ENCODE data around the gene CERS6. TPM values are rescaled to one million over a fixed set of nuclear protein-coding genes. Genes with fewer than 3 reads are reported as not detected.
"Not testable (repeated sequence)": the region's sequence is repeated elsewhere in the genome, so short reads cannot be mapped to it uniquely, and the experiment has no call there.

Gene CERS6
- polyA plus RNA-seq: 10 to 100 TPM in 2 of 4 donors, 1 to 10 TPM in 2; 6.8 to 55.4 (median 21.9) TPM
- long read RNA-seq, donor 1: 0 reads
- long read RNA-seq, donor 2, full-length matches to known transcripts: 5 of 11 reads
- long read RNA-seq, donor 2, partial matches to known transcripts: 6 of 11 reads
- long read RNA-seq, donor 2, other reads (novel, unspliced or antisense): 0 of 11 reads
- long read RNA-seq, donor 3, full-length matches to known transcripts: 10 of 23 reads
- long read RNA-seq, donor 3, partial matches to known transcripts: 13 of 23 reads
- long read RNA-seq, donor 3, other reads (novel, unspliced or antisense): 0 of 23 reads
- long read RNA-seq, donor 4: 0 reads
- long read RNA-seq, donor 5, full-length matches to known transcripts: 3 of 3 reads
- long read RNA-seq, donor 5, partial matches to known transcripts: 0 of 3 reads
- long read RNA-seq, donor 5, other reads (novel, unspliced or antisense): 0 of 3 reads
- long read RNA-seq, donor 6, full-length matches to known transcripts: 13 of 19 reads
- long read RNA-seq, donor 6, partial matches to known transcripts: 6 of 19 reads
- long read RNA-seq, donor 6, other reads (novel, unspliced or antisense): 0 of 19 reads
- long read RNA-seq, donor 7: 0 reads
- long read RNA-seq, donor 8: 0 reads
- long read RNA-seq, donor 9, full-length matches to known transcripts: 1 of 1 reads
- long read RNA-seq, donor 9, partial matches to known transcripts: 0 of 1 reads
- long read RNA-seq, donor 9, other reads (novel, unspliced or antisense): 0 of 1 reads
- long read RNA-seq, donor 10, full-length matches to known transcripts: 20 of 20 reads
- long read RNA-seq, donor 10, partial matches to known transcripts: 0 of 20 reads
- long read RNA-seq, donor 10, other reads (novel, unspliced or antisense): 0 of 20 reads

GRCh38 chr2:168455645-168456520 is at the start of gene CERS6:
Gene CERS6, plus strand, starts transcription at chr2:168456272. Its CDS starts 177 bp downstream, at chr2:168456449.
- Histone ChIP-seq H3K27me3 (ENCODE audit: control insufficient read depth in 3 of 3, insufficient read depth in 3 of 3, low read length in 3 of 3) (no peaks in the 10 kb centered on the region), H3K4me1 (ENCODE audit: control insufficient read depth in 3 of 3, insufficient read depth in 2 of 3, low read depth in 1 of 3, low read length in 2 of 3) (peaks cover 2 to 11% (median 2%) of the 10 kb centered on the region in 3 donors), H3K36me3 (ENCODE audit: control insufficient read depth in 3 of 3, insufficient read depth in 2 of 3, low read depth in 1 of 3, low read length in 3 of 3) (no peaks in the 10 kb centered on the region), H3K4me3 (ENCODE audit: low read depth in 1 of 3, low read length in 3 of 3) (peak within 1 kb of the TSS; percentile 81 to 98 (median 89)), H3K27ac (ENCODE audit: low read depth in 1 of 3, low read length in 2 of 3) (peak within 1 kb of the TSS; percentile 85 to 87 (median 86)), H3K9me3 (ENCODE audit: control insufficient read depth in 2 of 2, insufficient read depth in 1 of 2, low read depth in 1 of 2, low read length in 1 of 2) (peaks cover 0 to 17% of the 10 kb centered on the region in 2 donors)
- DNase-seq: peak; percentile 95 to 97
- 0 to 1% (median 1%) methylated on average over 65 to 72 of the region's 72 CpGs for WGBS, 3 donors
- no peak for FAIRE-seq

- H3K4me1 ChIP-seq (ENCODE audit: control insufficient read depth in 3 of 3, insufficient read depth in 2 of 3, low read depth in 1 of 3, low read length in 2 of 3); H3K4me3 ChIP-seq (ENCODE audit: low read depth in 1 of 3, low read length in 3 of 3); H3K27me3 ChIP-seq (ENCODE audit: control insufficient read depth in 3 of 3, insufficient read depth in 3 of 3, low read length in 3 of 3); H3K27ac ChIP-seq (ENCODE audit: low read depth in 1 of 3, low read length in 2 of 3); H3K36me3 ChIP-seq (ENCODE audit: control insufficient read depth in 3 of 3, insufficient read depth in 2 of 3, low read depth in 1 of 3, low read length in 3 of 3); DNase-seq; FAIRE-seq: not testable (repeated sequence)
- 77 to 85% (median 84%) methylated on average over 5 of the region's 5 CpGs for WGBS, 3 donors
- peaks cover 0 to 21% of the 10 kb centered on the region in 2 donors for H3K9me3 ChIP-seq (ENCODE audit: control insufficient read depth in 2 of 2, insufficient read depth in 1 of 2, low read depth in 1 of 2, low read length in 1 of 2)
These were observed 43.8 kb upstream of the CERS6 start for GRCh38 chr2:168412301-168412700.

GRCh38 chr2:168413101-168413500 is 43.0 kb upstream of the CERS6 start:
- not testable (repeated sequence) for DNase-seq; H3K27ac ChIP-seq (ENCODE audit: low read depth in 1 of 3, low read length in 2 of 3); H3K36me3 ChIP-seq (ENCODE audit: control insufficient read depth in 3 of 3, insufficient read depth in 2 of 3, low read depth in 1 of 3, low read length in 3 of 3); H3K4me3 ChIP-seq (ENCODE audit: low read depth in 1 of 3, low read length in 3 of 3); H3K27me3 ChIP-seq (ENCODE audit: control insufficient read depth in 3 of 3, insufficient read depth in 3 of 3, low read length in 3 of 3); FAIRE-seq; H3K4me1 ChIP-seq (ENCODE audit: control insufficient read depth in 3 of 3, insufficient read depth in 2 of 3, low read depth in 1 of 3, low read length in 2 of 3)
- WGBS, 3 donors: 81 to 97% (median 92%) methylated on average over 3 of the region's 3 CpGs
- H3K9me3 ChIP-seq (ENCODE audit: control insufficient read depth in 2 of 2, insufficient read depth in 1 of 2, low read depth in 1 of 2, low read length in 1 of 2): peaks cover 0 to 18% of the 10 kb centered on the region in 2 donors

GRCh38 chr2:168416555-168416954 is 39.5 kb upstream of the CERS6 start:
- H3K4me3 ChIP-seq (ENCODE audit: low read depth in 1 of 3, low read length in 3 of 3): no peak overlapping the region
- peaks cover 0 to 18% of the 10 kb centered on the region in 2 donors for H3K9me3 ChIP-seq (ENCODE audit: control insufficient read depth in 2 of 2, insufficient read depth in 1 of 2, low read depth in 1 of 2, low read length in 1 of 2)
- H3K4me1 ChIP-seq (ENCODE audit: control insufficient read depth in 3 of 3, insufficient read depth in 2 of 3, low read depth in 1 of 3, low read length in 2 of 3): no peaks in the 10 kb centered on the region
- H3K27me3 ChIP-seq (ENCODE audit: control insufficient read depth in 3 of 3, insufficient read depth in 3 of 3, low read length in 3 of 3): no peaks in the 10 kb centered on the region
- H3K27ac ChIP-seq (ENCODE audit: low read depth in 1 of 3, low read length in 2 of 3): no peak overlapping the region
- H3K36me3 ChIP-seq (ENCODE audit: control insufficient read depth in 3 of 3, insufficient read depth in 2 of 3, low read depth in 1 of 3, low read length in 3 of 3): no peaks in the 10 kb centered on the region
- FAIRE-seq: no peak
- DNase-seq: no peak

GRCh38 chr2:168422584-168422983 is 33.5 kb upstream of the CERS6 start:
- DNase-seq: no peak
- no peaks in the 10 kb centered on the region for H3K27me3 ChIP-seq (ENCODE audit: control insufficient read depth in 3 of 3, insufficient read depth in 3 of 3, low read length in 3 of 3)
- H3K9me3 ChIP-seq (ENCODE audit: control insufficient read depth in 2 of 2, insufficient read depth in 1 of 2, low read depth in 1 of 2, low read length in 1 of 2): no peaks in the 10 kb centered on the region
- H3K27ac ChIP-seq (ENCODE audit: low read depth in 1 of 3, low read length in 2 of 3): no peak overlapping the region
- H3K4me3 ChIP-seq (ENCODE audit: low read depth in 1 of 3, low read length in 3 of 3): no peak overlapping the region
- no peaks in the 10 kb centered on the region for H3K36me3 ChIP-seq (ENCODE audit: control insufficient read depth in 3 of 3, insufficient read depth in 2 of 3, low read depth in 1 of 3, low read length in 3 of 3)
- no peaks in the 10 kb centered on the region for H3K4me1 ChIP-seq (ENCODE audit: control insufficient read depth in 3 of 3, insufficient read depth in 2 of 3, low read depth in 1 of 3, low read length in 2 of 3)
- no peak for FAIRE-seq

GRCh38 chr2:168424112-168424951 is 31.7 kb upstream of the CERS6 start:
- no peaks in the 10 kb centered on the region for H3K36me3 ChIP-seq (ENCODE audit: control insufficient read depth in 3 of 3, insufficient read depth in 2 of 3, low read depth in 1 of 3, low read length in 3 of 3)
- no peaks in the 10 kb centered on the region for H3K9me3 ChIP-seq (ENCODE audit: control insufficient read depth in 2 of 2, insufficient read depth in 1 of 2, low read depth in 1 of 2, low read length in 1 of 2)
- no peak overlapping the region for H3K27ac ChIP-seq (ENCODE audit: low read depth in 1 of 3, low read length in 2 of 3)
- H3K4me1 ChIP-seq (ENCODE audit: control insufficient read depth in 3 of 3, insufficient read depth in 2 of 3, low read depth in 1 of 3, low read length in 2 of 3): no peaks in the 10 kb centered on the region
- H3K4me3 ChIP-seq (ENCODE audit: low read depth in 1 of 3, low read length in 3 of 3): no peak overlapping the region
- DNase-seq (no peak), FAIRE-seq (no peak)
- H3K27me3 ChIP-seq (ENCODE audit: control insufficient read depth in 3 of 3, insufficient read depth in 3 of 3, low read length in 3 of 3): no peaks in the 10 kb centered on the region
- 25 to 46% (median 37%) methylated on average over 2 of the region's 2 CpGs for WGBS, 3 donors

GRCh38 chr2:168424971-168425370 is 31.1 kb upstream of the CERS6 start:
- H3K36me3 ChIP-seq (ENCODE audit: control insufficient read depth in 3 of 3, insufficient read depth in 2 of 3, low read depth in 1 of 3, low read length in 3 of 3): no peaks in the 10 kb centered on the region
- no peaks in the 10 kb centered on the region for H3K4me1 ChIP-seq (ENCODE audit: control insufficient read depth in 3 of 3, insufficient read depth in 2 of 3, low read depth in 1 of 3, low read length in 2 of 3)
- 79 to 83% (median 80%) methylated on average over 3 of the region's 3 CpGs for WGBS, 3 donors
- FAIRE-seq (no peak), DNase-seq (no peak)
- no peaks in the 10 kb centered on the region for H3K9me3 ChIP-seq (ENCODE audit: control insufficient read depth in 2 of 2, insufficient read depth in 1 of 2, low read depth in 1 of 2, low read length in 1 of 2)
- no peak overlapping the region for H3K27ac ChIP-seq (ENCODE audit: low read depth in 1 of 3, low read length in 2 of 3)
- H3K4me3 ChIP-seq (ENCODE audit: low read depth in 1 of 3, low read length in 3 of 3): no peak overlapping the region
- no peaks in the 10 kb centered on the region for H3K27me3 ChIP-seq (ENCODE audit: control insufficient read depth in 3 of 3, insufficient read depth in 3 of 3, low read length in 3 of 3)
